ENCODE data around the gene DLGAP3. TPM values are rescaled to one million over a fixed set of nuclear protein-coding genes. Genes with fewer than 3 reads are reported as not detected.

Gene DLGAP3
- total and polyA plus RNA-seq, 9 donors, result 0.05 to 0.62 (median 0.18) TPM

DNA sequence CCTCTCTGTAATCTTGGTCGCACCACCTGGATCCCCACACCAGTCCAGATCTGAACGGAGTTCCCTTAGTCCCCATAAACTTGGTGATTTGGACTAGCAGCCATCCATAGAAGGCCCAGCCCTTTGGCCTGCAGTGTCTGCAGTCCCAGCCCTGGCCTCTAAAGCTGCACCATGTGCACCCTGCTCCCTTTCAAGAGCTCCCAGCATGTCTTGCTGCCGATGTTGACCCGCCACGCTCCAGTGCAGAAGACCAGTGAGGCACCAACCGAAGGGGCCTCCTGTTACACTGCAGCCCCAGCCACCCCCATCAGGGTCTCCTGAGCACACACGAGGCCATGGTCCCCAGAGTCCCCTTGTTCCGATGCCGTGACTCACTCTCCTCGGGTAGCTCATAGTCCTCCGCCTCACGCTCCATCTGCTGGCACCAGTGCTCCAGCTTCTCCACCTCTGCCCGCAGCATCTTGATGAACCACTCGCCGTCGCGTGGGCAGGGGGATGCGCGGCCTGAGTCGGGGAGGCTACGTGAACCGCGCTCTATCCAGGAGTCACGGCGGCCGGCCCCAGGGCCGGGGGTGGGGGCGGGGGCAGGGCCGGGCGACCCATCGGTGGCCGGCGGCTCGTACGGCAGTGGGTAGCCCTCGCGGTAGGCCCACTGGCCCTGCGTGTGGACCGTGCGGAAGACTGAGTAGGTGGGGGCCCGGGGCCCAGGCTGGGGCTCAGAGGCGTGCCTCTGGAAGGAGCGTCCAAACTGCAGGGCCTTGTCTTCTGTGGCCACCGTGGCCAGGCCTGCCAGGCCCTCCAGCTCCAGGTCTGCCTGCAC, 61.0 kb downstream of the DLGAP3 start:
- Histone ChIP-seq H3K27ac (no peak overlapping the region), H3K4me1 (ENCODE audit: insufficient read depth) (peaks cover 6% of the 10 kb centered on the region), H3K9me3 (no peaks in the 10 kb centered on the region), H3K4me3 (no peak overlapping the region), H3K36me3 (no peaks in the 10 kb centered on the region), H3K27me3 (no peaks in the 10 kb centered on the region)
- TF ChIP-seq EP300 (IDR thresholded peaks at IDR 0.05) (no peak), POLR2A (IDR thresholded peaks at IDR 0.05) (no peak)
- TF ChIP-seq, protein P1, sequence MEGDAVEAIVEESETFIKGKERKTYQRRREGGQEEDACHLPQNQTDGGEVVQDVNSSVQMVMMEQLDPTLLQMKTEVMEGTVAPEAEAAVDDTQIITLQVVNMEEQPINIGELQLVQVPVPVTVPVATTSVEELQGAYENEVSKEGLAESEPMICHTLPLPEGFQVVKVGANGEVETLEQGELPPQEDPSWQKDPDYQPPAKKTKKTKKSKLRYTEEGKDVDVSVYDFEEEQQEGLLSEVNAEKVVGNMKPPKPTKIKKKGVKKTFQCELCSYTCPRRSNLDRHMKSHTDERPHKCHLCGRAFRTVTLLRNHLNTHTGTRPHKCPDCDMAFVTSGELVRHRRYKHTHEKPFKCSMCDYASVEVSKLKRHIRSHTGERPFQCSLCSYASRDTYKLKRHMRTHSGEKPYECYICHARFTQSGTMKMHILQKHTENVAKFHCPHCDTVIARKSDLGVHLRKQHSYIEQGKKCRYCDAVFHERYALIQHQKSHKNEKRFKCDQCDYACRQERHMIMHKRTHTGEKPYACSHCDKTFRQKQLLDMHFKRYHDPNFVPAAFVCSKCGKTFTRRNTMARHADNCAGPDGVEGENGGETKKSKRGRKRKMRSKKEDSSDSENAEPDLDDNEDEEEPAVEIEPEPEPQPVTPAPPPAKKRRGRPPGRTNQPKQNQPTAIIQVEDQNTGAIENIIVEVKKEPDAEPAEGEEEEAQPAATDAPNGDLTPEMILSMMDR (IDR thresholded peaks at IDR 0.05), result no peak
- WGBS, 3 donors, result 90 to 92% (median 92%) methylated on average over 44 of the region's 44 CpGs
- DNase-seq, result no peak
- intact Hi-C loops (cut with DNase I), result loop anchor here in 2 of 4 donors (5.0 to 10.0 kb wide), 2 partner anchors 81 to 326 kb away; partner anchors contain the start of gene SFPQ (in 1 of the 2)

GRCh38 chr1:34867415-34867814, 62.0 kb downstream of the DLGAP3 start:
- DNase-seq, result no peak
- Histone ChIP-seq H3K9me3 (no peaks in the 10 kb centered on the region), H3K4me1 (ENCODE audit: insufficient read depth) (peaks cover 6% of the 10 kb centered on the region), H3K27me3 (no peaks in the 10 kb centered on the region), H3K36me3 (no peaks in the 10 kb centered on the region), H3K27ac (no peak overlapping the region), H3K4me3 (no peak overlapping the region)
- WGBS, 3 donors, result 87 to 93% (median 92%) methylated on average over 6 of the region's 6 CpGs
- no peak for TF ChIP-seq POLR2A (IDR thresholded peaks at IDR 0.05)
- TF ChIP-seq, protein P1 (IDR thresholded peaks at IDR 0.05), result no peak
- no peak for TF ChIP-seq EP300 (IDR thresholded peaks at IDR 0.05)
- intact Hi-C loops (cut with DNase I), result loop anchor here in 2 of 4 donors (5.0 to 10.0 kb wide), 2 partner anchors 80 to 327 kb away; partner anchors contain the start of gene SFPQ (in 1 of the 2)

DNA sequence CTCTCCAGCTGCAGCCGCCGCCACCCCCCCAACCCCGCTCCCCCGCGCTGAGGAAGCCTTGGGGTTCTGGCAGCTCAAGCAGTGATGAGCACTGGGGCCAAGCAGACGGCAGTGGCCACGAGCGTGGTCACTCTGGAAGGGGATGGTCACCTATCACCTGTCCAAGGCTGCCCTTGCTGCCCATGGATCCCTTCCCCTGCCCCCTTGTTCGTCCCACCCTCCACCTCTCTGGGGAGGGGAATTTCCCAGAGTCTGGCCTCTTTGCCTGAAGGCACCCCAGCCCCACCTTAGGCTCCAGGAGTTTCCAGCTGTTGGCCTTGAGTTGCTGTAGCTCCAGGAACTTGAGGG, 62.7 kb downstream of the DLGAP3 start:
- peak overlapping the region; percentile 64 for H3K4me3 ChIP-seq
- 8 to 15% (median 12%) methylated on average over 8 to 9 of the region's 9 CpGs for WGBS, 3 donors
- TF ChIP-seq POLR2A (IDR thresholded peaks at IDR 0.05), result no peak
- TF ChIP-seq, protein P1 (IDR thresholded peaks at IDR 0.05), result no peak
- no peak for TF ChIP-seq EP300 (IDR thresholded peaks at IDR 0.05)
- H3K9me3 ChIP-seq, result no peaks in the 10 kb centered on the region
- peak overlapping the region; percentile 79 to 80 for H3K27ac ChIP-seq
- peak in 1 of 5 donors; percentile 22 for DNase-seq
- H3K4me1 ChIP-seq (ENCODE audit: insufficient read depth), result peaks cover 6% of the 10 kb centered on the region
- intact Hi-C loops (cut with DNase I), result loop anchor here in 2 of 4 donors (5.0 to 10.0 kb wide), 2 partner anchors 79 to 328 kb away; partner anchors contain the start of gene SFPQ (in 1 of the 2)
- H3K27me3 ChIP-seq, result no peaks in the 10 kb centered on the region
- H3K36me3 ChIP-seq, result no peaks in the 10 kb centered on the region

- intact Hi-C loops (cut with DNase I), result loop anchor here in 2 of 4 donors (5.0 to 10.0 kb wide), 2 partner anchors 79 to 329 kb away; partner anchors contain the start of gene SFPQ (in 1 of the 2)
- Histone ChIP-seq H3K27me3 (no peaks in the 10 kb centered on the region), H3K4me1 (ENCODE audit: insufficient read depth) (peaks cover 6% of the 10 kb centered on the region), H3K9me3 (no peaks in the 10 kb centered on the region), H3K4me3 (peak overlapping the region; percentile 64), H3K36me3 (no peaks in the 10 kb centered on the region), H3K27ac (peak overlapping the region; percentile 79 to 80)
- WGBS, 3 donors, result 1 to 2% (median 2%) methylated on average over 64 to 81 of the region's 81 CpGs
- no peak for TF ChIP-seq EP300 (IDR thresholded peaks at IDR 0.05)
- TF ChIP-seq, protein P1 (IDR thresholded peaks at IDR 0.05), result peak; percentile 88 to 99 (median 91)
- peak; percentile 79 to 93 (median 87) for DNase-seq
Measured at GRCh38 chr1:34865981-34866761, 63.3 kb downstream of the DLGAP3 start.

Data from ovary (tissue), 9 donors.